ENCODE data around the gene CLMN. TPM values are rescaled to one million over a fixed set of nuclear protein-coding genes. Genes with fewer than 3 reads are reported as not detected.

The CLMN gene
- total and polyA plus RNA-seq, 2 experiments from 2014 or later = 3.2 to 5.7 TPM

DNA sequence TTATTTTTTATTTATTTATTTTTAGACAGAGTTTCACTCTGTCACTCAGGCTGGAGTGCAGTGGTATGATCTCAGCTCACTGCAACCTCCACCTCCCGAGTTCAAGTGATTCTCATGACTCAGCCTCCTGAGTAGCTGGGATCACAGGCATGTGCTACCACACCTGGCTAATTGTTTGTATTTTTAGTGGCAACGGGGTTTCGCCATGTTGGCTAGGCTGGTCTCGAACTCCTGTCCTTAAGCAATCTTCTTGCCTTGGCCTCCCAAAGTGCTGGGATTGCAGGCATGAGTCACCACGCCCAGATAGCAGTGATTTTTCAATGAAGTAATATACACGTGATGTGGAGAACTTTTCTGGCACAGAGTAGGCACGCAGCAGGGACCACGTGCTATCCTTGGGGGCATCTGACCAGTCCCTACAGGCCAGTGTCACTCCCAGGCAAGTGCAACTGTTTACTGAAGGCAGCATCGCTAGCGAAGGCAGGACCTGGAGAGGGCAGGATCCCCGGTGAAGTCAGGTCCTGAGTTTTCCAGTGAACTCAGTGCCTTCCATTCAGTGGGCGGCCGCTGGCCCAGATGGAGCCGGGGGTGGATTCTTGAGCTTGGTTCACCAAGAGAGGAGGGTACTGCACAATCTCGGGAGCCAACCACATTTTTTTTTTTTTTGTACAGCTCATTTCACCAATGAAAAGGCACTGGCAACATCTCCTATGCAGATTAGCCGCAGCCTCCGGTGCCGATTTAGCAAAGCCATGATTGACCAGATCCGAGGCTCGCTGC lies 11.1 kb upstream of the CLMN start (continued):
- TF ChIP-seq, protein P1, sequence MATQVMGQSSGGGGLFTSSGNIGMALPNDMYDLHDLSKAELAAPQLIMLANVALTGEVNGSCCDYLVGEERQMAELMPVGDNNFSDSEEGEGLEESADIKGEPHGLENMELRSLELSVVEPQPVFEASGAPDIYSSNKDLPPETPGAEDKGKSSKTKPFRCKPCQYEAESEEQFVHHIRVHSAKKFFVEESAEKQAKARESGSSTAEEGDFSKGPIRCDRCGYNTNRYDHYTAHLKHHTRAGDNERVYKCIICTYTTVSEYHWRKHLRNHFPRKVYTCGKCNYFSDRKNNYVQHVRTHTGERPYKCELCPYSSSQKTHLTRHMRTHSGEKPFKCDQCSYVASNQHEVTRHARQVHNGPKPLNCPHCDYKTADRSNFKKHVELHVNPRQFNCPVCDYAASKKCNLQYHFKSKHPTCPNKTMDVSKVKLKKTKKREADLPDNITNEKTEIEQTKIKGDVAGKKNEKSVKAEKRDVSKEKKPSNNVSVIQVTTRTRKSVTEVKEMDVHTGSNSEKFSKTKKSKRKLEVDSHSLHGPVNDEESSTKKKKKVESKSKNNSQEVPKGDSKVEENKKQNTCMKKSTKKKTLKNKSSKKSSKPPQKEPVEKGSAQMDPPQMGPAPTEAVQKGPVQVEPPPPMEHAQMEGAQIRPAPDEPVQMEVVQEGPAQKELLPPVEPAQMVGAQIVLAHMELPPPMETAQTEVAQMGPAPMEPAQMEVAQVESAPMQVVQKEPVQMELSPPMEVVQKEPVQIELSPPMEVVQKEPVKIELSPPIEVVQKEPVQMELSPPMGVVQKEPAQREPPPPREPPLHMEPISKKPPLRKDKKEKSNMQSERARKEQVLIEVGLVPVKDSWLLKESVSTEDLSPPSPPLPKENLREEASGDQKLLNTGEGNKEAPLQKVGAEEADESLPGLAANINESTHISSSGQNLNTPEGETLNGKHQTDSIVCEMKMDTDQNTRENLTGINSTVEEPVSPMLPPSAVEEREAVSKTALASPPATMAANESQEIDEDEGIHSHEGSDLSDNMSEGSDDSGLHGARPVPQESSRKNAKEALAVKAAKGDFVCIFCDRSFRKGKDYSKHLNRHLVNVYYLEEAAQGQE (IDR thresholded peaks at IDR 0.05; ENCODE audit: unreplicated experiment) = no peak
- no peak for TF ChIP-seq ZNF331 (CRISPR knock-in tag; IDR thresholded peaks at IDR 0.05; ENCODE audit: low read depth)
- TF ChIP-seq EZH2 (IDR thresholded peaks at IDR 0.05; ENCODE audit: low read depth, unreplicated experiment) = no peak

DNA sequence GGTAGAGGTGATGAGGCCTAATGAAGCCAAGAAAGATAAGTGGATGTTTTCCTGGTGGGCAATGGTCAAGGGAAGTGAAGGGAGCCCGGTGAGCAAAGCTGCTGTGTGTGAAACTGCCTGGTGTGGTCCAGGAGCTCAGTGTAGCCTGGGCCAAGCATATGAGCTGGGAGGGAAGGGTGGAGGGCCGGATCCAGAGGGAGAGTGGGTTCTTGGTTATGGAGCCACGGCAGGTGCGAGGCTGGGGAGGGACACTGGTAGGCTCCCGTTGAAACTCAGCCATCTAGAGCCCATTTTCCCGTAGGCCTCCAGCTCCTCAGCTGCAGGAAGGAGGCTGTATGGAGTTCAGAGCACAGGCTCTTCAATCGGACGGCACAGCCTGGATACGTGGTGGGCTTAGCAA lies 10.2 kb upstream of the CLMN start:
- Histone ChIP-seq H3K4me3 (no peak overlapping the region), H3K4me1 (ENCODE audit: insufficient read depth) (no peaks in the 10 kb centered on the region), H3K9me2 (ENCODE audit: insufficient read depth) (peaks cover 11% of the 10 kb centered on the region; the same call in 1 of the 2 replicates), H3F3A (replicated peaks; ENCODE audit: low read depth) (no peaks in the 10 kb centered on the region), H4K20me1 (replicated peaks; ENCODE audit: insufficient read depth) (no peaks in the 10 kb centered on the region), H2AFZ (no peak overlapping the region), H3K4me2 (no peak overlapping the region), H3K36me3 (ENCODE audit: insufficient read depth) (no peaks in the 10 kb centered on the region), H3K79me2 (replicated peaks; ENCODE audit: insufficient read depth) (no peaks in the 10 kb centered on the region), H3K27me3 (ENCODE audit: insufficient read depth) (no peaks in the 10 kb centered on the region), H3K27ac (ENCODE audit: low read depth) (no peak overlapping the region)
- Mint-ChIP-seq H3K4me3 (no peak overlapping the region), H3K27me3 (ENCODE audit: insufficient read depth, low read depth, poor library complexity) (no peaks in the 10 kb centered on the region), H3K36me3 (ENCODE audit: low read depth) (no peaks in the 10 kb centered on the region; the same call in 2 of the 3 replicates), H3K4me1 (no peaks in the 10 kb centered on the region; the same call in 1 of the 3 replicates), H3K9me3 (peaks cover 8% of the 10 kb centered on the region), H3K27ac (no peak overlapping the region)
- TF ChIP-seq, protein P2, sequence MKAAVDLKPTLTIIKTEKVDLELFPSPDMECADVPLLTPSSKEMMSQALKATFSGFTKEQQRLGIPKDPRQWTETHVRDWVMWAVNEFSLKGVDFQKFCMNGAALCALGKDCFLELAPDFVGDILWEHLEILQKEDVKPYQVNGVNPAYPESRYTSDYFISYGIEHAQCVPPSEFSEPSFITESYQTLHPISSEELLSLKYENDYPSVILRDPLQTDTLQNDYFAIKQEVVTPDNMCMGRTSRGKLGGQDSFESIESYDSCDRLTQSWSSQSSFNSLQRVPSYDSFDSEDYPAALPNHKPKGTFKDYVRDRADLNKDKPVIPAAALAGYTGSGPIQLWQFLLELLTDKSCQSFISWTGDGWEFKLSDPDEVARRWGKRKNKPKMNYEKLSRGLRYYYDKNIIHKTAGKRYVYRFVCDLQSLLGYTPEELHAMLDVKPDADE (IDR thresholded peaks at IDR 0.05) = no peak
- TF ChIP-seq ZNF114 (CRISPR knock-in tag; IDR thresholded peaks at IDR 0.05) = no peak
- TF ChIP-seq STAT1 (IDR thresholded peaks at IDR 0.05; ENCODE audit: unreplicated experiment) = no peak
- TF ChIP-seq NANOG (IDR thresholded peaks at IDR 0.05; ENCODE audit: borderline replicate concordance) = no peak
- no peak for TF ChIP-seq JUNB (IDR thresholded peaks at IDR 0.05; ENCODE audit: unreplicated experiment)
- no peak for TF ChIP-seq POLR2AphosphoS5 (IDR thresholded peaks at IDR 0.05; ENCODE audit: low read depth)
- TF ChIP-seq ZNF331 (CRISPR knock-in tag; IDR thresholded peaks at IDR 0.05; ENCODE audit: low read depth) = no peak
- ATAC-seq = no peak
- DNase-seq (ENCODE audit: low spot score) = no peak
